C1 segment of cervical spinal cord (tissue), 14 donors: Measurements from ENCODE around the gene FRAS1.
"Not testable (repeated sequence)": the region's sequence is repeated elsewhere in the genome, so short reads cannot be mapped to it uniquely, and the experiment has no call there.

Experiments
- DNase-seq, 14 donors: peaks; one replicate each; lab custom pipeline; 2025; lab: John Stamatoyannopoulos, UW

Gene FRAS1

DNA sequence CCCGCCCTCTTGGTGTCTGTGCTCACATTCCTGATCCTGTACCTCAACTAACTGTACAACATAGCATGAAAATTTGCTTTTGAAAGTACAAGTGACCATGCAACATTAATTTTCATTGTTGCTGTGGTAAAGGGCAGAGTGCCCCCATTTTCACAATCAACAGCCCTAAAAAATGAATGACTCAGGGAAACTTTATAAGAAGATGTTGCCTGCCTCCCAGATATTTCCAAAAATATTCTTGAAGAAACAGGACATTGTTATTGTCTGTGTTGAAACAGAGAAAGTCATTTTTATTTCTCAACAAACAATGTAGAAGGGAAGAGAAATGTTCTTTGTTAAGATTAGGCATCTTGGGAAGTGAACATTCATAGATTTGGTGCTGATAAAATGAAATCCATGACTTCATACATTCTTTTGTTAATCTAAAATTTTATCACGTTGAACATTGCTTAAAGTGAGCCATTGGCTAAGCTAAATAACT lies 380.5 kb downstream of the FRAS1 start:
- DNase-seq = no peak

DNA sequence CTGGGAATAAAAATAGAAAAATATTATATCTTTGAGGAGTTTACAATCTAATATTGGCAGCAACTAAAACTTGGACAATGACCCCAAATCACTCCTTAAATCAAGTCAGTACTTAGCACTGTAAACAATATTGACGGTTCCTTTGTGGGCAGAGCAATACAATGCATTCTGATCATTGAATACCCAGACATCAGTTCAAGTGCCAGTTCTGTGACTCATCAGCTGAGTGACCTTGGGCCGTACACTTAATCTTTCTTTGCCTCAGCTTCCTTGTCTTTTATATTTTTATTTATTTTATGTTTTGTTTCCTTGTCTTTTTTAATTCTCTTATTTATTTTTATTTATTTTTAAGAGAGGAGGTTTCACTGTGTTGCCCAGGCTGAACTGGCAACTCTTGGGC lies 382.2 kb downstream of the FRAS1 start:
- no peak for DNase-seq

DNA sequence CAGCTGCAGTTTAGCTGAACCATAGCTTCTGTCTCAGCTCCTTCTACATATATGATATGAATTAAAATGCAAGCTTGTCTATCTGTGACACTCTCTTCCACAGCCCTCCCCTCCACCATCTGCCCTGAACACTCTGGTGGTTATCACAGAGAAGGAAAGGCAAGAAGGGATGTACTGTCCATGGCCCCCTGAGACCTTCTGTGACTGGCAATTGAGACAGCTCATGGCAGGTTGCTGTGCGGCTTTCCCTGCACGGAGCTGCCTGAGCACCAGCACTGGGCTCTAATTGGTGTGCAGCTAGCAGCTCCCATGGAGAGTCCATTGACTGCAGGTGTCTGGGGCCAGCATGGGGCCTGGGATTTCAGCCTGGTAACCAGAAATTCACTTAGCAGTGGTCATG lies 384.6 kb downstream of the FRAS1 start:
- DNase-seq = no peak

DNA sequence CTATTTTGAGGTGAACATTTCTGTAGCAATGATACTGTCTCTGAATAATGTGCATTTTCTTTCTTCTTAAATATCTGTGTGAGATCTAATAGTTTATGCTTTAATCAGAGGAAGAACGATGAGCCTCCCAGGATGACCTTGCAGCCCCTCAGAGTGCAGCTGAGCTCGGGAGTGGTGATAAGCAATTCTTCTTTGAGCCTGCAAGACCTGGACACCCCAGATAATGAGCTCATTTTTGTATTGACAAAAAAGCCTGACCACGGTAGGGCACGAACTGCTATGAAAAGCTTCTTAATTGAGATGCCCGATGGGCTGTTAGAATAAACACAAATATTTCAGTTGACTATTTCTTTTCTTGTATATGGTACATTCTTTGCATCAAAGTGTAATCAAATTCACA lies 389.5 kb downstream of the FRAS1 start:
- no peak for DNase-seq

DNA sequence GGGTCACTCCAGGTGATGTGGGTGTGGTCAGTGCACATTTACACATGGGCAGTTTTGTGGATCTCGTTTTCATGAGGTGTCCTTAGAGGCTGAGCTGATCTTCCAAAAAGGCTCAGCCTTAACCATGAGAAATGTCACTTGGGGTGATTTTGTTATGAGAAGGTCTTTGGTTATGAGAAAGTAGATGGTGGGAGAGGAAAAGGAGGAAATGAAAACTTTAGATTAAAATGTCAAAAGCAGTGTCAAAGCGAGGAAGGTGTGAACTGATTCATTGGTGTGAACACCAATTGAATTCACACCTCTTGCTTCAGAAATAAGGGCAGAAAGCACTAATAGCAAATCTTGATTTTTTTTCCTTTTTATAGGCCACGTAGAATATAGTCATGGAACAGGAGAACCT lies 394.3 kb downstream of the FRAS1 start:
- no peak for DNase-seq

DNA sequence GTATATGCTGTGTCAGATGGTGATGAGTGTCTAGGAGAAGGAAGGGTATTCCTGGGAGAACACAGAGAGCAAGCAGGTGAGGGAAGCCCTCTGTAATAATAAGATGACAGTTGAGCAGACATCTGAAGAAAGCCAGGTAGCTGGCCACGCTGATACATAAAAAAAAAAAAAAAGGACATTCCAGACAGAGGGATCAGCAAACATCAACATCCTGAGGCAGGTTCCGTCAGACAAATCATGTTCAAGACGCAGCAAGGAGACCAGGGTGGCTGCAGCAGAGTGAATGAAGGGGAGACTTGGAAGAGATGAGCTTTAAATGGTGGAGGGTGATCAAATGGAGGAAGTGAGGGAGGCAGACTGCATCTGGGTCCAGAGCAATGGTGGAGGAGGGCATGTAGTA lies 396.9 kb downstream of the FRAS1 start:
- DNase-seq = no peak

DNA sequence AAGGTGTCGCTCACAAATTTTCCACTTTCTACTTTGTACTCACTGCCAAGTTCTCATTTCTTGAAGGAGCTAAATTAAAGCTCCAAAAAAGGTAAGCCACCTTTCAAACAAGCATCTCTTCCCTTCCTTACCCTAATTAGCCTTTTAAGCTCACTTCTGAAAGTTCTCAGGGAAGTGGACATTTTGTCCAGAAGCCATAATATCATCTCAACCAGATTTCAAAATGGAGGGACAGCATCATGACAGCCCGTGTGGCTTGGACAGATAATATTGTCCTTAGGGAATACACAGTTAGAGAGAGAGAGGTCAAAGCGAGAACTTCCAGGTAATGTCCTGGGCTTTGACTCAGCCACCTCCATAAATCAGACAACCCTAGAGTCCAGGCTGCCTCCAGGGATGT lies 400.6 kb downstream of the FRAS1 start:
- no peak for DNase-seq

DNA sequence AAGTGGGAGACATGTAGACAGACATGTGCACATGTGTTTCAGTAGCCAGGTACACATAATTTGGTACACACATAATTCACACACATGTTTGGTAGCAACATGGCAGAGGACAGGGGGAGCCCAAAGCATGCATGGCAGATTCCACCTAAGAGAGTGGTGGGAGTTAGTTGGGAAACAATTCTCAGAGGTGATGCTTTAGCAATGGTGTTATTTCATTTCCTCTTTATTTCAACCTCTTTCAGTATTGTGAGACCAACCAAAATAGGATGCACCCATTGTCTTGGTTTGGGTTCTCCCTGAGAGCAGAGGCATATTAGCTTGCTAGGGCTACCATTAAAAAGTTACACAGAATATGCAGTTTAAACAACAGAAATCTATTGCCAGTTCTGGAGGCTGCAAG lies 402.2 kb downstream of the FRAS1 start:
- no peak for DNase-seq

DNA sequence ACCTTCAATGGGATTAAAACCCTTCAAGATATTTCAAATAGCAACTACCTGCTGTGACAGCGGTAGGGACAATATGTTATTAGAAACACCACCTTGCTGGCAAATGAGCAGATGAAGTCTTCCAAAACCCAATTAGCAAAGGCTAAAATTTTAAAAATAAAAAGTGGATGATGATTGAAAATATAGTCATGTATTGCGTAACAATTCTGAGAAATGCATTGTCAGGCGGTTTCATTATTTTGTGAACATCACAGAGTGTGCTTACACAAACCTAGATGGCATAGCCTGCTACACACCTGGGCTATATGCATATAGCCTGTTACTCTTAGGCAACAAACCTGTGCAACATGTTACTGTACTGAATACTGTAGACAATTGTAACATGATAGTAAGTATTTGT lies 403.2 kb downstream of the FRAS1 start:
- DNase-seq = no peak

DNA sequence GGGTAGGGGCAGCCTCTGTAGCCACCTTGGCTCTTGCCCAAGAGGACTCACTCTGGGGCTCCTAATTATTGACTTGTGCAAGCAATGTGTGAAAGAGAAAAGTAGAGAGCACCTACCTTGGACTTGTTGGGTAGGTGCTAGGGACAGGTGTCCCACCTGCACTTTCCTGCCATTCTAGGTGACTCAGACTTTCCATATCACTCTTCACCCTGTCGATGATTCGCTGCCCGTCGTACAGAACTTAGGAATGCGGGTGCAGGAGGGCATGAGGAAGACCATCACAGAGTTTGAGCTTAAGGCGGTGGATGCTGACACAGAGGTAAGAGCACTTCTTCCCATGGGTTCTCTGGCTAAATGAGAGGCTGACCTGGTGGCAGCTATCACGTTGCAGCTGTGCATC lies 407.1 kb downstream of the FRAS1 start:
- DNase-seq = no peak

DNA sequence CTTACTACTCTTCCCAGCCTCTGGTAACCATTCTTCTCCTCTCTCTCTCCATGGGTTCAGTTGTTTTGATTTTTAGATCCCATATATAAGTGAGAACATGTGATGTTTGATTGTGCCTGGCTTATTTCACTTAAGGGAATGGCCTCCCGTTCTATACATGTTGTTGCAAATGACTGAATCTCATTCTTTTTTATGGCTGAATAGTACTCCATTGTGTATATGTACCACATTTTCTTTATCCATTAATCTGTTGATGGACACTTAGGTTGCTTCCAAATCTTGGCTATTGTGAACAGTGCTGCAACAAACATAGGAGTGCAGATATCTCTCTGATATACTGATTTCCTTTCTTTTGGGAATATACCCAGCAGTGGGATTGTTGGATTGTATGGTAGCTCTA lies 410.1 kb downstream of the FRAS1 start:
- not testable (repeated sequence) for DNase-seq

DNA sequence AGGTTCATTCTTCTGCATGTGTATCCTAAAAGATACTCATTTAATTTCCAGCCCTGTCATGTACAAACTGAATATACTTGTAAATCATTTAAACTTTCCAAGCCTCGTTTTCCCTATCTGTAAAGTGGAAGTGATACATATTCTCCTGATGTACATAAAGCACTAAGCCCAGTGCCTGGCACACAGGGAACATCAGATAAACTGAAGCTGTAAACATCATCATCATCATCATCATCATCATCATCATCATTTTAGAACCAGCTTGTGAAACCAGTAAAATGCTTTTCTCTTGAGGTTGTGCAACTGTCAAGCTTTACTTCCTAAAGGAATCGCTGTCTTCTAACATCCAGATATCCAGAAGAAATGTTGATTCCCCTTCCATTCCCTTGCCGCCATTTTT lies 411.1 kb downstream of the FRAS1 start:
- no peak for DNase-seq

DNA sequence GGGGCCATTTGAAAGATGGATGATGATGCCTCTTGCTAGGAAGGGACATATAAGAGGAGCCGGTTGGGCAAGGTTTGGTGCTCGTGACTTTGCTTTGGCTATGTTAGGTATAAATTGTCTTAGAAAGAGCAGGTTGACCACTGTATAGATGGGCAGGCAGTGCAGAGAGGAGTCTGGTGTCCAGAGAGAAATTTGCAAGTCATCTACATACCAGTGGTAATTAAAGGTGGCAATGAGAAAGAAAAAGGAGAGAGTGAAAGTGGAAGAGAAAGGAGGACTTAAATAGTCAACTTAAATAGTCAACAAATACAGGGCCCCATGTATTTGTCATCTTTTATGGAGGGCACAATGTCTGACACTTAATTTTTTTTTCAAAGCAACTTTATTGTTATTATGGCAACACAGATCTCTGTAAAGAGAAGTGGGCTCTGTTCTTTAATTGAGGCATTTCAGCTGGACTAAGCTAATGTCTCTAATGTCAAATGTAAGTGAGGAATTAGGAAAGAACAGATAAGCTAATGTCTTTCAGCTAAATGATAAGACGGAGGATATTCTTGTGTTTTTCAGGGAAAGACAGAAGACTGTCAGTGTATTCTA lies 419.1 kb downstream of the FRAS1 start:
- DNase-seq = no peak

DNA sequence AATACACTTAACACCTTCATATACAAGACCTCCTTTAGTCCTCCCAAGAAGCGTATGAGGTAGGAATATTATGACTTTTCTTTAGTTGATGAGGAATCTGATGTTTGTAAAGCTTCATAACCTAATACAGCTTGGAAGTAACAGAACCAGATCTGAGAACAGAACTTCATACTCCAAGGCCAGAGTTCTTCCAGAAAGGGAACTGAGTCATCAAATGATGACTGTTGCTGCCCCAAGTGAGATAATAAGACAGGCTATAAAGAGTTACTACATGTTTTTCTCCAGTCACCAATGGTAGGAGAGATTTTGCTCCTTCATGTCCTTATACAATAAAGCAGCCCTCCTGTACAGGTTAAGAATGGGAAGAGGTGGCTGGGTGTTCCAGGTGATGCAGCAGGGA lies 420.2 kb downstream of the FRAS1 start:
- DNase-seq = no peak

DNA sequence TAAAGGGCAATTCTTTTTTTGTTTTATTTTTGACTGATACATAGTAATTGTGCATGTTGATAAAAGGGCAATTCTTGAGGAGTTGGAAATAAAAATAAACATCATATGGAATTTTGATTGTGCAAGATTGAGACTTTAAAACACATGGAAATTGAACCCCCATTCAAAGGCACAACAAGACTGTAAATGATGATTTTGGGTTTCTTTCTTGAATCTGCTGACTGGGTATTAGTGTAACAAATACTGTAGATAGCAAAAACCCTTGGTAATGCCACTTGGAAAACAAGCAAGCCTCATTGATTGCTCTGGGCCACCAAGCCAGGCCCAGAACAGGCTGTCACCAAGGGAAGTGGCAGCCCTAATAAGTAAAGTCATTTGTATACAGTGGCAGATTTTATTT lies 421.4 kb downstream of the FRAS1 start:
- DNase-seq = no peak

DNA sequence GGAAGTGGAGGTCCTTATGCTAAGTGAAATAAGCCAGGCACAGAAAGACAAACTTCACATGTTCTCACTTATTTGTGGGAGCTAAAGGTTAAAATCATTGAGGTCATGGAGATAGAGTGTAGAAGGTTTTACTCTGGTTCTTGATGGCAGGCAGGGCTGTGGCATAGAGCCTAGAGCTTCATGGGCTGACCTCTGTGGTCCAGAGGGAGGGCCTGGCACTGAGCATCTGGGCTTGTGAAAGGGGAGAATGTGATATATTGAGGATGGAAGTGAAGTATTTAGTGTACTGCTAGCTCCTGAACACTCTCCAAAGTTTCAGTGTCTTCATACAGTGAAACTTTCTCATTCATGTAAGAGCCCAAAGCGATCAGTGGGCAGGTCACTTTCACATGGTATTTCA lies 423.2 kb downstream of the FRAS1 start:
- DNase-seq = no peak

DNA sequence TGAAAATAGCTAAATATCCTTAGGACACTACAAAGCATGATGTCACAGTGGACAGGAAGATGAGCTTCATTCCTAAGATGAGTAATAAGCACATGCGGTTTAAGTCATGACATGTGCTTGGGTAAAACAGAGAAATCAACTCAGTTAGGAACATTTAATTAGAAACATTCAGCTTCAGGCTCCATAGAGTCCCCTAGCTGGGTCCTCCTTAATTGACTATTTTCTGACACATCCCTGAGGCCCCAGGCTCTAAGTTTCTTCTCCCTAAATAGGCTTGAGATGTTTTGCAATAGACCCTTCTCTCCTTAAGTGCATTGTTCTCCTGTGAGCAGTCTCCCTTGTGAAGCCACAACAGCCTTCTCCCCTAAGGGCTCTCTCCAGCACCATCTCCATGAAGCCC lies 424.1 kb downstream of the FRAS1 start:
- no peak for DNase-seq

DNA sequence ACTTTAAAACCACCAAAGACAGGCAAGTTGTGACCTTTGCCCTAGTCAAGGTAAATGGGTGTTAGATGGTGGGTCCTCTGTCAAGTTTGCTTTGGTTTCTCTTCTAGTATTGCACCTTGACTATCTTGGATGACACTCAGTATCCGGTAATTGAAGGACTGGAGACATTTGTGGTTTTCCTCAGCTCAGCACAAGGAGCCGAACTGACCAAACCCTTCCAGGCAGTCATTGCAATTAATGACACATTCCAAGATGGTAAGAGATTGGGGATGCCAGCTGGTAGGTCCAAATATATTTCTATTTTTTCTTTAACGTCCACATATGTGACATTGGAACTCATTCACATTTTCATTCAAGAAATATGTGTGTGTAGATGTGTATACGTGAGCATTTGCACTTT lies 425.2 kb downstream of the FRAS1 start:
- DNase-seq = no peak

DNA sequence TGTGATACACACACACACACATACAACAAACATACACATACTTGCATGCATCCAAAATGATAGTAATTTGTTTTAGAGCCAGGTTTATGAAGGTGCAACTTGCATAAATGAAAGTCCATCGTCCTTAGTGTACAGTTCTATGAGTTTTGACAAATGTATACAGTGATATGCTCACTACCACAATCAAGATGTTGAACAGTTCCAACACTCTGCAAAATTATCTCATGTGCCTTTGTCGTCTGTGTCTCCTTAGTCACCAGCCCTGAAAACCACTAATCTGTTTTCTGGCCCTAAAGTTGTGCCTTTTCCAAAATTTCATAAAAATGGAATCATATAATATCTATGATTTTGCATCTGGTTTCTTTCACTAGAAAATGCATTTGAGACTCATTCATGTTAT lies 426.7 kb downstream of the FRAS1 start:
- no peak for DNase-seq

DNA sequence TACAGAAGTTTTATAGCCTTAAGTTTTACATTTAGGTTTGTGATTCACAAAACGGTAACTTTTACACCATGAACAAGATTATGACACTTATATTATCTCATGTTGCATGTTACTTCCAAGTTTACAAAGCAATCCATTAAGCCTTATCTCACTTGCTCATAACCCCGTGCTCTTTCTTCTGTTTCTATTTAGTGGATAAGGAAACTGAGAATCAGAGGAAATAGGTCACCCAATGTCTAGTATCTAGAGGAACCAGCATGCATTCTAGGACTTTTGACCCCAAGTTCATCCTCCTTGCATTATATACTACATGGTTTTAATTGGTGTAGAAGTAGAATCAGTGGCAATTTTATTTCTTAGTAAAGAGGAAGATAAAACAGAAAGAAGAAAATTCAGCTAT lies 427.5 kb downstream of the FRAS1 start:
- DNase-seq = no peak

DNA sequence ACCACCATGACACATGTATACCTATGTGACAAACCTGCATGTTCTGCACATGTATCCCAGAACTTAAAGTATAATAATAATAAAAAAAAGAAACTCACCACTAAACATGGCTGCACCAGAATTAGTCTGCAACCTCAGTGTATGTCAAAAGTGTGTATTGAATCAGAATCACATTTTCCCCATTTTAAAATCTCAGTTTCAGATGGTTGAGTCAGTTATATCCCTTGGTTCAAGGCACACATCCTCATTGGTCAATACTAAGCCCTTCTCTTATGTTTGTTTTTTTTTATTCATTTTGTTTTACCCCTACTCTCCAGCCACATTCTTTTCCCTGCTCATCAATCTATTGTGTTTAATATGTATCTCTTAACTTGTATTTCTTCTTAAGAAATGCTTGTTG lies 436.6 kb downstream of the FRAS1 start:
- no peak for DNase-seq

DNA sequence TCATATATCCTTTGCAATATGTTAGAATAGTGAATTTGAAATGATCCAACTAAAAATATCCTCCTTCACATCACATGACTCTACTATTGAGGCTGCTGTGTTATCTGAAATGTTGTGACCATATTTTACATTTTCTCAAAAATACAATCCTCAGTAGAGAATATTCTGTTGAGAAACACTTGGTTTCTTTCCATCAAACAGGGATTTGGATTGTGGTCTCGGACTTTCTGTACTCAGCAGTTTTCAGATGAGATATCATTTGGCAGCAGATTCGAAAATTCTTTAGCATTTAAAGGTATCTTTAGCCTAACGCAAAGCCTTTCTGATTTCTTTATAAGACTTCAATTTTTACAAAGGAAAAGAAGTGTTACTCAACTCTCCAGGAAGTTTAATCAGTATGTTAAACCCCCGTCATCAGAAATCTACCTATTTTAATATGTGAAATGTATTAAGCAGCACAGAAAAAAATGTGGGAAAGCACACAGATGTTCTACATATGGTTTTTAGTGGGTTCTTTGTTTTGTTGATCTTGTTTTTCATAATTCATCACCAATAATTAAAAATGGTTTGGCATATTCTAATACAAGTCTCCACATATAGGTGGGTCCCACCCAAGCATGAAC lies 439.0 kb downstream of the FRAS1 start:
- DNase-seq = no peak

DNA sequence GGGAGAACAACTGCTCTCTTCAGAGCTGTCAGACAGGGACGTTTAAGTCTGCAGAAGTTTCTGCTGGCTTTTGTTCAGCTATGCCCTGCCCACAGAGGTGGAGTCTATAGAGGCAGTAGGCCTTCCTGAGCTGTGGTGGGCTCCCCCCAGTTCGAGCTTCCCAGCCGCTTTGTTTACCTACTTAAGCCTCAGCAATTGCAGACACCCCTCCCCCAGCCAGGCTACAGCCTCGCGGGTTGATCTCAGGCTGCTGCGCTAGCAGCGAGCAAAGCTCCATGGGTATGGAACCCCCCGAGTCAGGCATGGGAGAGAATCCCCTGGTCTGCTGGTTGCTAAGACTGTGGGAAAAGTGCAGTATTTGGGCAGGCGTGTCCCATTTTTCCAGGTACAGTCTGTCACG lies 449.1 kb downstream of the FRAS1 start:
- not testable (repeated sequence) for DNase-seq

DNA sequence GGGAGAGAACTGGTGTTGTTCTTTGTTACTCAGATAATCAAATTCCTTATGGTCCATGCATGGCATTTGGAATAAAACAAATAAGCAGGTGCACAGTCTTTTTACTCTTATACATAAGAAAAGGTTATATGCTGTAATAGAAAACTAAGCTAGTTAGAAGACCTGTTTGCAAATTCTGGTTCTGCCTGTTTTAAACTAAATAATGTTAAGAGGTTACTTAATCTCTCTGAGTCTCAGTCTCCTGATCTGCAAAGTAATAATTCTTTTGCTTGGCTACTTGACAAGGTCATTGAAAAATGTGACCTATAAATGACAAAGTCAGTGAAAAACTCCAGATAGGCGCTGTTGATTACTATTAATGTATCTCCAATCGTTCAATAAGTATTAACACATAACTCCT lies 451.9 kb downstream of the FRAS1 start:
- DNase-seq = no peak
